Smooth muscle cell of the umbilical artery (primary cell): ENCODE measurements around the gene RPL41. TPM values are rescaled to one million over a fixed set of nuclear protein-coding genes. Genes with fewer than 3 reads are reported as not detected.

ENCODE experiments used
- total RNA-seq: library from RNA; depleted of rRNA; stranded (reverse); fragments of >200 nt; gene quantifications from 2 replicates; pipeline ENCODE4 v1.2.3, GENCODE V29; 2014

The RPL41 gene
- 1,282 and 1,487 TPM in 2 replicates for total RNA-seq

GRCh38 chr12:56116267-56117081 lies at the start of gene RPL41:
RPL41 (plus strand) TSS chr12:56116633.

DNA sequence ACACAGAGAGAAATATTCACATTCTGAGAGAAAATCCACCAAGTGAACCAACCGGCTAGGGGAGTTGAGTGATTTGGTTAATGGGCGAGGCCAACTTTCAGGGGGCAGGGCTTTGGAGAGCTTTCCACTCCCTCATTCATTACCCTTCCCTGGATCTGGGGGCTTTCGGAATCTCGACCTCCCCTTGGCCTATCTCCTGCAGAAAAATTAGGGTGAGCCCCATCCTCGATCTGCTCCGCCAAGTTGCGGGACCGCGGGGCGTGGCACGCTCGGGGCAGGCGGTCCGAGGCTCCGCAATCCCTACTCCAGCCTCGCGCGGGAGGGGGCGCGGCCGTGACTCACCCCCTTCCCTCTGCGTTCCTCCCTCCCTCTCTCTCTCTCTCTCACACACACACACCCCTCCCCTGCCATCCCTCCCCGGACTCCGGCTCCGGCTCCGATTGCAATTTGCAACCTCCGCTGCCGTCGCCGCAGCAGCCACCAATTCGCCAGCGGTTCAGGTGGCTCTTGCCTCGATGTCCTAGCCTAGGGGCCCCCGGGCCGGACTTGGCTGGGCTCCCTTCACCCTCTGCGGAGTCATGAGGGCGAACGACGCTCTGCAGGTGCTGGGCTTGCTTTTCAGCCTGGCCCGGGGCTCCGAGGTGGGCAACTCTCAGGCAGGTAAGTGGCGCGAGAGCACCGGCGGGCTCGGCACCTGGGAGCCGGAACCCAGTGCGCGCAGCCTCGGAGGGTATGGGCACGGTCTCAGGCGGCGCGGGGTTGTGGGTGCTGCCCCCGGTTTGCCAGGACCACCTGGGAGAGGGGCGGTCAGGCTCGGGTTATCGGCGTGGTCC lies 36.5 kb upstream of the RPL41 start, which contains the start of gene ERBB3:
ERBB3 (plus strand) TSS at position 443 of the 833 bp plus-strand sequence; CDS start at position 579, 136 bp downstream.

DNA sequence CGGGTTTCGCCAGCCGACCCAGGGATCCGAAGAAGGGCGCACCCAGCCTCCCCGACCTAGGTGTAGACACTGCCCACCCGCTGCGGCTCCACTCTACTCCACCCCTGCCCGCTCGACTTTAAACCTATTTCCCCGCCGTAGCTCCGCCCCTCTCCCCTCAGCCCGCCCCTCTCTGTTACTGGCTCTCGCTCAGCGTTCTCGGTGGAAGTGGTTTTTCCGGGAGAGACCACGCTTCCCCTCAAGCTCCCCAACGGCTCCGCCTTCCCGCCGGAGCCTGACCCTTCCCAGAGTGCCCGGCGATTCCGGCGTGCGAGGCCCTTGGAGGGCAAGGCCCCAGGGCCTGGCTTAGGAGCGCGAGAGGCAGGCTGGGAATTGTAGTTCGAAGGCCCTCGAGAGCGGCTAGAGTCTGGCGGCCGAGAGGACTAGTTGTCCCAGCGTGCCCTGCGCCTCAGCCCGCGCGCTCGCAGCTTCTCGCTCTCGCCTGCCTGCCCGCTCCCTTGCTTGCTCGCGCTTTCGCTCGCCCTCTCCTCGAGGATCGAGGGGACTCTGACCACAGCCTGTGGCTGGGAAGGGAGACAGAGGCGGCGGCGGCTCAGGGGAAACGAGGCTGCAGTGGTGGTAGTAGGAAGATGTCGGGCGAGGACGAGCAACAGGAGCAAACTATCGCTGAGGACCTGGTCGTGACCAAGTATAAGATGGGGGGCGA lies 12.2 kb upstream of the RPL41 start, which contains the start of gene PA2G4:
PA2G4 (plus strand) TSS at position 451 of the 706 bp plus-strand sequence; CDS start at position 630, 179 bp downstream.

GRCh38 chr12:56117778-56118687 lies 1.6 kb downstream of the RPL41 start, which contains the start of gene ZC3H10:
ZC3H10 (plus strand) TSS chr12:56118266; CDS start chr12:56120563, 2,297 bp downstream.

DNA sequence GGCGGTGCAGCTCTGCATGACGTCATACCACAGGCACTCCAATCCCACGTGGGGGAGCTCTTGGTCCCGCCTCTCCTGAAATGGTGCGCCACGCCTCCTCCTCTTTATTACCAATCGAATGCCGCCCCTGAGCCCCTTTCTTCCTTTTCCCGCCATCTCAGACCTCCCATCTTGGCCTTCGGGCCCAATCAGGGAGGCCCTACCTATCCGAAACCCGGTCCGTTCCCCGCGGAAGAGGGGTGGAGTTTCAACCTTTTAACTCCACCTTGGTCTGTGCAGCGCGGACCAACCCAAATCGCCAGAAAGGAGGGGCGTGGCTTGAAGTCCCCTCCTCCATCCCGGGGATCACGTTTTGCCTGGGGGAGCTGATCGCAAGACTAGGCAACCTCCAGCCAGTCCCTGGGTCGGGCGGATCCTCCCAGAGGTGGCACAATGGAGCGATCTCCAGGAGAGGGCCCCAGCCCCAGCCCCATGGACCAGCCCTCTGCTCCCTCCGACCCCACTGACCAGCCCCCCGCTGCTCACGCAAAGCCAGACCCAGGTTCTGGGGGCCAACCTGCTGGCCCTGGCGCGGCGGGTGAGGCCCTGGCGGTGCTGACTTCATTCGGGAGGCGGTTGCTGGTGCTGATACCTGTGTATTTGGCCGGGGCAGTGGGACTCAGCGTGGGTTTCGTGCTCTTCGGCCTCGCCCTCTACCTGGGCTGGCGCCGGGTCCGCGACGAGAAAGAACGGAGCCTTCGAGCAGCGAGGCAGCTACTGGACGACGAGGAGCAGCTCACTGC lies 11.6 kb downstream of the RPL41 start, which contains the start of gene ESYT1:
ESYT1 (plus strand) TSS at position 380 of the 782 bp plus-strand sequence; CDS start at position 433, 53 bp downstream.

DNA sequence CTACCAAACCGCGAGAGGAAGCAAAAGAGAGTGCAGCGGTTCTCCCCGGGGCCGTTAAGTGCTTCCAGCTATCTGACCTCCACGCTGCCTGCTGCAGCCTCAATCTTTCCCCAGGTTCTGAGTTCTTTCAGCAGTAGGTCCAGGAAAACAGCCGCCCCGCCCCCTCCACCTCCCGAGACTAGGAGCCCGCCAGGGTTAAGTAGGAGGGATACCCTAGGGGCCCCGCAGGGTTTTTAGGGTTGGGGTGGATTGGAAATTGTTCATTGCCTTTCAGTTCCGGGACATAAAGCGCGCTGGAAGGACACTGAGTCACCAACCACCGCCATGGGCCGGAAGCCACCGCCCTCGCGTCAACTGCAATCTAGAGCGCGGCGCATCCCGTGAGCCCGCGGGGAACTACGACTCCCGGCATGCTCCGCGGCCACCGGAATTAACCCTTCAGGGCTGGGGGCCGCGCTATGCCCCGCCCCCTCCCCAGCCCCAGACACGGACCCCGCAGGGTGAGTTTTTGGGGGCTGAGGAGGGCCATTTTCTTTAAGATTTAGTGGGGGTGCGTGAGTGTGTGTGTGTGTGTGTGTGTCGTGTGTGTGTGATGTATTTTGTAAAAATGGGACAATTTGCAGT lies 35.8 kb downstream of the RPL41 start, which contains the start of gene MYL6B:
MYL6B (plus strand) TSS at position 456 of the 624 bp plus-strand sequence. CDS start 1,332 bp downstream, outside the sequence.

DNA sequence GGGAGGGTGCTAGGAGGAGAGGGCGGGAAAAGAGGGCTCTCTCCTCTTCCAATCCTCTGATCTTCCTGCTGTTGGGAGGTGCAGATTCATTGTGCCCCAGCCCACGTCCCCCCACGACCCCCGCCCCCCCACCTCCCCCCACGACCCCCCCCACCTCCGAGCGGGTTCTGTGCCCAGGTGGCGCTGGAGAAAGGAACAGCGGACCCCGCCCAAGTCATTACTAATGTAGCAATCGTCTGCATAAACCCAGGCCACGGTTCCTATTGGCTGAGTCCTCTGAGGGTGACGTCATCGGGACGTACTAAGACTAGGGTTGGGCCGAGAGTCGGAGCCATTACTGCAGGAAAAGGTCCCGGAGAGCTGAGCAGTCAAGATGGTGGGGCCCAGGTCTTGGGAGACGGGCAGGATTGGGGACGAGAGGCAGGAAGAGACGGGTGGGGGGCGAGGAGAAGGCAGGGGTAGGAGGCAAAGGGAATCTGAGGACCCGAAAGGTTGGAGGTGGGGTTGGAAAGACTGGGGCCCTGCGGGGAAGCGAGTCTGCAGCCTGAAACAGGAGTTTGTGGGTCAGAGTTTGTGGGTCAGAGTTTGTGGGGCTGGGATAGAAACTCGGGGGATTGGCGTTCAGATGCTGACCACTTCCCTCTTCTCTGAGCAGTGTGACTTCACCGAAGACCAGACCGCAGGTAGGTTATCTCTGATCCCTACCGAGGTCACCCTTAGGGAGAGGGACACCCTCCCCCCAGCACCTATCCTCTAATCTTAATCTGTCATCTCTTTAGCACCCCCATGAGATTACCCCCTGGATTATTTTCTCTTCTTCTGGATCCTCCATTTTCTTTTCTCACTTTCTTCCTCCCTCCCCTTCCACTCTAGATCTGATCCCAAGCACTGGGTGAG lies 41.8 kb downstream of the RPL41 start, which contains the start of gene MYL6:
MYL6 (plus strand) TSS at position 331 of the 897 bp plus-strand sequence; CDS start at position 374, 43 bp downstream.

Other genes starting within 250 kb of the RPL41 start
- 22.5 and 24.1 TPM in 2 replicates for gene PYM1, start 188.7 kb upstream of the RPL41 start, total RNA-seq
- 45.1 and 84.2 TPM in 2 replicates for gene DGKA, start 185.5 kb upstream of the RPL41 start, total RNA-seq
- 1.1 TPM in 1 of 2 replicates, not detected in the other for gene PMEL, start 150.6 kb upstream of the RPL41 start, total RNA-seq
- 6.2 and 13.4 TPM in 2 replicates for gene CDK2, start 149.8 kb upstream of the RPL41 start, total RNA-seq
- 44.2 and 66.9 TPM in 2 replicates for gene RAB5B, start 142.6 kb upstream of the RPL41 start, total RNA-seq
- 12.5 and 12.9 TPM in 2 replicates for gene SUOX, start 119.4 kb upstream of the RPL41 start, total RNA-seq
- gene IKZF4, start 95.6 kb upstream of the RPL41 start, total RNA-seq, result 1.5 and 2.1 TPM in 2 replicates
- gene RPS26, start 74.7 kb upstream of the RPL41 start, total RNA-seq, result 214 and 242 TPM in 2 replicates
- gene ERBB3, start 36.5 kb upstream of the RPL41 start, total RNA-seq, result under 0.01 and 0.23 TPM in 2 replicates
- gene PA2G4, start 12.1 kb upstream of the RPL41 start, total RNA-seq, result 93.5 and 173 TPM in 2 replicates
- gene ZC3H10, start 1.6 kb downstream of the RPL41 start, total RNA-seq, result 4.5 and 5.3 TPM in 2 replicates
- 136 and 210 TPM in 2 replicates for gene ESYT1, start 11.6 kb downstream of the RPL41 start, total RNA-seq
- gene MYL6B, start 36.0 kb downstream of the RPL41 start, total RNA-seq, result 51.1 and 83.1 TPM in 2 replicates
- 1,143 and 1,914 TPM in 2 replicates for gene MYL6, start 41.7 kb downstream of the RPL41 start, total RNA-seq
- 27.3 and 39.4 TPM in 2 replicates for gene SMARCC2, start 72.8 kb downstream of the RPL41 start, total RNA-seq
- 127 and 135 TPM in 2 replicates for gene RNF41, start 105.3 kb downstream of the RPL41 start, total RNA-seq
- 21.1 and 23.6 TPM in 2 replicates for gene NABP2, start 107.7 kb downstream of the RPL41 start, total RNA-seq
- not detected in 2 replicates for gene SLC39A5, start 113.4 kb downstream of the RPL41 start, total RNA-seq
- 25.8 and 46.2 TPM in 2 replicates for gene ANKRD52, start 141.8 kb downstream of the RPL41 start, total RNA-seq
- gene COQ10A, start 150.3 kb downstream of the RPL41 start, total RNA-seq, result 7.1 and 13.4 TPM in 2 replicates
- 62.4 and 198 TPM in 2 replicates for gene CS, start 183.7 kb downstream of the RPL41 start, total RNA-seq
- gene CNPY2, start 199.4 kb downstream of the RPL41 start, total RNA-seq, result 97.3 and 152 TPM in 2 replicates
- 15.7 and 22.2 TPM in 2 replicates for gene PAN2, start 217.4 kb downstream of the RPL41 start, total RNA-seq
- gene IL23A, start 222.3 kb downstream of the RPL41 start, total RNA-seq, result not detected in 2 replicates
- 173 and 265 TPM in 2 replicates for gene STAT2, start 243.5 kb downstream of the RPL41 start, total RNA-seq
- gene APOF, start 246.2 kb downstream of the RPL41 start, total RNA-seq, result not detected in 2 replicates